ENCODE data around the gene CXCL10. TPM values are rescaled to one million over a fixed set of nuclear protein-coding genes. Genes with fewer than 3 reads are reported as not detected.

CXCL10 gene
- total RNA-seq, 2 experiments from 2014 or later = not detected

DNA sequence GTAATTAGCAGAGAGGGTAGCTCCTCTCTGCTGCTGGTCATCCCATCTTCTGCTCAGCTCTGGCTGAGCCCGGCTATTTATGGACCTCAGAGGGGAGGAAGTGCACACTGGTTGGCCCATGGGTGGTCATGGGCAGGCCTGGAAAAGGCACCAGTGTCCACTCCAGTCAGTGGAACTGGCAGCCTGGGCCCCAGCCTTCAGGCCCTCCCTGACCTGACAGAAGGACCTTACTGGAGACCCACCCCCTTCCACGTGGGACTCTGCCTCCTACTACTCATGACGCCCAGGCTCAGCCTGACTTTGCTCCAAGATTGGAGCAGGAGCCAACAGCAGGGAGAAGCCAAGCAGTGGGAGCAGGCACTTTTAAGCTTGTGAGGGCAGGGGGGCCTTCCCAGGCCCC is 43.2 kb upstream of the CXCL10 start:
- no peaks in the 10 kb centered on the region for H3K36me3 ChIP-seq (ENCODE audit: insufficient read depth, low read length)
- H3K4me3 ChIP-seq (ENCODE audit: low read length) = no peak overlapping the region
- H3K9me3 ChIP-seq (ENCODE audit: control insufficient read depth in 1 of 2, insufficient read depth in 1 of 2, low read length in 2 of 2) = no peaks in the 10 kb centered on the region
- no peak overlapping the region for H3K4me3 Mint-ChIP-seq
- H3K27me3 Mint-ChIP-seq = no peaks in the 10 kb centered on the region
- POLR2A ChIA-PET = no interaction called here
- H3K27ac ChIP-seq (ENCODE audit: low read depth in 1 of 2, low read length in 2 of 2) = no peak overlapping the region
- no peaks in the 10 kb centered on the region for H3K4me1 Mint-ChIP-seq (ENCODE audit: low read depth)
- TF ChIP-seq, protein P1, sequence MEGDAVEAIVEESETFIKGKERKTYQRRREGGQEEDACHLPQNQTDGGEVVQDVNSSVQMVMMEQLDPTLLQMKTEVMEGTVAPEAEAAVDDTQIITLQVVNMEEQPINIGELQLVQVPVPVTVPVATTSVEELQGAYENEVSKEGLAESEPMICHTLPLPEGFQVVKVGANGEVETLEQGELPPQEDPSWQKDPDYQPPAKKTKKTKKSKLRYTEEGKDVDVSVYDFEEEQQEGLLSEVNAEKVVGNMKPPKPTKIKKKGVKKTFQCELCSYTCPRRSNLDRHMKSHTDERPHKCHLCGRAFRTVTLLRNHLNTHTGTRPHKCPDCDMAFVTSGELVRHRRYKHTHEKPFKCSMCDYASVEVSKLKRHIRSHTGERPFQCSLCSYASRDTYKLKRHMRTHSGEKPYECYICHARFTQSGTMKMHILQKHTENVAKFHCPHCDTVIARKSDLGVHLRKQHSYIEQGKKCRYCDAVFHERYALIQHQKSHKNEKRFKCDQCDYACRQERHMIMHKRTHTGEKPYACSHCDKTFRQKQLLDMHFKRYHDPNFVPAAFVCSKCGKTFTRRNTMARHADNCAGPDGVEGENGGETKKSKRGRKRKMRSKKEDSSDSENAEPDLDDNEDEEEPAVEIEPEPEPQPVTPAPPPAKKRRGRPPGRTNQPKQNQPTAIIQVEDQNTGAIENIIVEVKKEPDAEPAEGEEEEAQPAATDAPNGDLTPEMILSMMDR (IDR thresholded peaks at IDR 0.05) = no peak
- H3K27ac Mint-ChIP-seq = no peak overlapping the region
- DNase-seq (no peak), ATAC-seq (ENCODE audit: poor library complexity) (no peak)
- H3K9me3 Mint-ChIP-seq = no peaks in the 10 kb centered on the region
- CTCF ChIA-PET = no interaction called here
- intact Hi-C loops (cut with DNase I, micrococcal nuclease) = loop anchor here (1.0 to 5.0 kb wide), 4 partner anchors 70 to 169 kb away; no protein-coding TSS in a partner anchor
- H3K4me1 ChIP-seq (ENCODE audit: insufficient read depth, low read length) = no peaks in the 10 kb centered on the region
- no peaks in the 10 kb centered on the region for H3K27me3 ChIP-seq (ENCODE audit: control insufficient read depth in 1 of 2, insufficient read depth in 2 of 2, low read length in 2 of 2)
- no peaks in the 10 kb centered on the region for H3K36me3 Mint-ChIP-seq (ENCODE audit: low read depth)

DNA sequence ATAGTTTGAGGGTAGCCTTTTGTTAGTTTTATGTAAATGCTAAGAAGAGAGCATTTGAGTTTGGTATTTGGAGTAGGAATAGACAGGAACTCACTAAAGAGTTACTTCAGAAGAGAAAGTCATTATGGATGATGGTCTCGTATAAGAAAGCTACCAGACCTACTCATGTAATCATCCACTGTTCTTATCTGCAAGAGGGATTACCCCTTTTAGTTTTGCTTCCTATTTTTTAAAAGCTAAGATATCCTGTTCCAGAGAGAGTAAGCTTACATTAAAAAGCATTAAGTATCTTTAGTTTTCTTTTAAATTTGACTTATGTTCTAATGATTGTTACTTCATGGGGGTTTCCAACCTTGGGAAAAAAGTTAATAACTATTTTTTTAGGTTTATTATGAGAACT is 38.7 kb upstream of the CXCL10 start:
- ChIA-PET CTCF (interaction anchor here (1.0 kb wide), 1 partner anchor 19 kb away, joined by 3 read pairs; no protein-coding TSS in a partner anchor), POLR2A (no interaction called here)
- Mint-ChIP-seq H3K4me1 (ENCODE audit: low read depth) (no peaks in the 10 kb centered on the region), H3K27ac (no peak overlapping the region), H3K4me3 (no peak overlapping the region), H3K36me3 (ENCODE audit: low read depth) (no peaks in the 10 kb centered on the region), H3K9me3 (no peaks in the 10 kb centered on the region), H3K27me3 (no peaks in the 10 kb centered on the region)
- Histone ChIP-seq H3K4me1 (ENCODE audit: insufficient read depth, low read length) (no peaks in the 10 kb centered on the region), H3K27ac (ENCODE audit: low read depth in 1 of 2, low read length in 2 of 2) (no peak overlapping the region), H3K4me3 (ENCODE audit: low read length) (no peak overlapping the region), H3K36me3 (ENCODE audit: insufficient read depth, low read length) (no peaks in the 10 kb centered on the region), H3K27me3 (ENCODE audit: control insufficient read depth in 1 of 2, insufficient read depth in 2 of 2, low read length in 2 of 2) (no peaks in the 10 kb centered on the region), H3K9me3 (ENCODE audit: control insufficient read depth in 1 of 2, insufficient read depth in 1 of 2, low read length in 2 of 2) (no peaks in the 10 kb centered on the region)
- intact Hi-C loops (cut with DNase I, micrococcal nuclease) = no loop called here
- TF ChIP-seq, protein P1 (IDR thresholded peaks at IDR 0.05) = no peak
- no peak for ATAC-seq (ENCODE audit: poor library complexity)
- peak in 1 of 14 experiments; percentile 3 for DNase-seq

DNA sequence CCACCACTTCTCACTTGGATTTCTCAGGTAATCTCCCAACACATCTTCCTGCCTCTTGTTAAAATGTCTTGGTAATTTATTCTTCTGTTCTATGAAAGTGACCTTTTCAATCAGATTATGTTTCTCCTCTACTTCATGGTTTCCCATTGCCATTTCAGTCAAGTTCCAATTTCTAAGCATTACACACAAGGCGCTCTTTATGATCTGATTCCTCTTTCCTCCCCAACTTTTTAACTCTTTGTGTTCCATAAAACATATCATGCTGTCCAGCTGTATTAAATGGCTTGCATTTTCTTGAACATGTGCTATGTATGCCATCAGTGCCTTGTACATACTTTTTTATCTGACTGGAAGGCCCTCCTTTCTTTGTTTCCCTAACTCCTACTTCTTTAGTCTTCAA is 38.1 kb upstream of the CXCL10 start:
- Histone ChIP-seq H3K27me3 (ENCODE audit: control insufficient read depth in 1 of 2, insufficient read depth in 2 of 2, low read length in 2 of 2) (no peaks in the 10 kb centered on the region), H3K36me3 (ENCODE audit: insufficient read depth, low read length) (no peaks in the 10 kb centered on the region), H3K27ac (ENCODE audit: low read depth in 1 of 2, low read length in 2 of 2) (no peak overlapping the region), H3K4me1 (ENCODE audit: insufficient read depth, low read length) (no peaks in the 10 kb centered on the region), H3K9me3 (ENCODE audit: control insufficient read depth in 1 of 2, insufficient read depth in 1 of 2, low read length in 2 of 2) (no peaks in the 10 kb centered on the region), H3K4me3 (ENCODE audit: low read length) (no peak overlapping the region)
- Mint-ChIP-seq H3K36me3 (ENCODE audit: low read depth) (no peaks in the 10 kb centered on the region), H3K27me3 (no peaks in the 10 kb centered on the region), H3K4me1 (ENCODE audit: low read depth) (no peaks in the 10 kb centered on the region), H3K4me3 (no peak overlapping the region), H3K9me3 (no peaks in the 10 kb centered on the region), H3K27ac (no peak overlapping the region)
- POLR2A ChIA-PET = no interaction called here
- no peak for ATAC-seq (ENCODE audit: poor library complexity)
- intact Hi-C loops (cut with DNase I, micrococcal nuclease) = no loop called here
- TF ChIP-seq, protein P1 (IDR thresholded peaks at IDR 0.05) = no peak
- CTCF ChIA-PET = interaction anchor here (1.0 kb wide), 1 partner anchor 19 kb away, joined by 3 read pairs; no protein-coding TSS in a partner anchor
- DNase-seq = no peak
